Suprapubic skin (tissue), 3 donors: ENCODE measurements around the gene DNPH1.

Experiments
- CTCF ChIP-seq, 2 donors: fragments of 200-600 bp in 1 of 2; fragments of 450-650 bp in 1 of 2; sonication (generic) in 1 of 2; IDR thresholded peaks; one replicate each; pipeline ENCODE4 v1.5.1; 2016 to 2019; ENCODE audit warnings: antibody characterized with exemption in 2 of 2, mild to moderate bottlenecking in 1 of 2, moderate library complexity in 1 of 2
- POLR2A ChIP-seq, 2 donors: fragments of 450-650 bp; IDR thresholded peaks; one replicate each; pipeline ENCODE4 v1.6.1; 2017; ENCODE audit warnings: antibody characterized with exemption in 2 of 2, mild to moderate bottlenecking in 2 of 2, moderate library complexity in 2 of 2

GRCh38 chr6:43220439-43220951 is 8.8 kb downstream of the DNPH1 start:
- TF ChIP-seq CTCF (IDR thresholded peaks at IDR 0.05) = no peak
- TF ChIP-seq POLR2A (IDR thresholded peaks at IDR 0.05) = no peak
